SK-N-SH (cell line): Measurements from ENCODE around the gene NPC1L1. TPM values are rescaled to one million over a fixed set of nuclear protein-coding genes. Genes with fewer than 3 reads are reported as not detected.

ENCODE experiments used
- CTCF ChIA-PET: fragments of 300-600, 350-600 bp; formaldehyde crosslinking; extraction: SDS; loops from one replicate; lab custom pipeline; 2021; lab: Yijun Ruan, JAX
- POLR2A ChIA-PET: fragments of 350-600 bp; sonication (Branson Sonifier 250); formaldehyde crosslinking; extraction: SDS; loops from one replicate; lab custom pipeline; 2020; ENCODE audit warnings: antibody characterized with exemption, inconsistent platforms; lab: Yijun Ruan, JAX
- DNase-seq: peaks from one replicate; pipeline ENCODE4 v3.0.0; 2012
- H2AFZ ChIP-seq: fragments of 200-600 bp; sonication (generic); 2 replicates; pipeline ENCODE4 v1.8.1; 2016; ENCODE audit warnings: antibody characterized with exemption, mild to moderate bottlenecking, low read depth
- H3F3A ChIP-seq: fragments of 200-600 bp; sonication (generic); replicated peaks from 2 replicates; pipeline ENCODE3; 2016; ENCODE audit warnings: antibody characterized with exemption, mild to moderate bottlenecking; ENCODE audit not compliant: insufficient read depth
- H3K27ac ChIP-seq, 2 experiments: fragments of 200-500 bp in 1 of 2; fragments of 200-600 bp in 1 of 2; sonication (Bioruptor generic) in 1 of 2; sonication (generic), shearing (Covaris generic) in 1 of 2; 2 replicates each; pipeline versions ENCODE4 v1.5.1 to v1.6.1; 2014 to 2016; ENCODE audit warnings: low read depth in 2 of 2, inconsistent platforms in 1 of 2, low read length in 1 of 2, mild to moderate bottlenecking in 1 of 2, mixed read lengths in 1 of 2
- H3K27me3 ChIP-seq: fragments of 200-600 bp; sonication (generic), shearing (Covaris generic); 2 replicates; pipeline ENCODE4 v1.6.1; 2016; ENCODE audit warnings: mixed run types; ENCODE audit not compliant: insufficient read depth
- H3K36me3 ChIP-seq, 2 experiments: fragments of 200-500 bp in 1 of 2; fragments of 200-600 bp in 1 of 2; sonication (Bioruptor generic) in 1 of 2; sonication (generic) in 1 of 2; replicated peaks in 1 of 2; 2 replicates each; pipeline versions ENCODE3 to v1.5.1; 2014 to 2016; ENCODE audit warnings: low read length in 1 of 2, mild to moderate bottlenecking in 1 of 2; ENCODE audit not compliant: insufficient read depth in 2 of 2, control insufficient read depth in 1 of 2
- H3K4me1 ChIP-seq, 2 experiments: fragments of 200-500 bp in 1 of 2; fragments of 200-600 bp in 1 of 2; sonication (Bioruptor generic) in 1 of 2; sonication (generic), shearing (Covaris generic) in 1 of 2; 2 replicates each; pipeline versions ENCODE4 v1.5.1 to v1.6.1; 2014 to 2016; ENCODE audit warnings: low read depth in 1 of 2, low read length in 1 of 2, mixed run types in 1 of 2; ENCODE audit not compliant: insufficient read depth in 2 of 2, control insufficient read depth in 1 of 2
- H3K4me2 ChIP-seq: fragments of 200-600 bp; sonication (generic), shearing (Covaris generic); 2 replicates; pipeline ENCODE4 v1.6.1; 2017; ENCODE audit warnings: mixed run types
- H3K4me3 ChIP-seq, 2 experiments: fragments of 200-500 bp in 1 of 2; fragments of 200-600 bp in 1 of 2; sonication (Bioruptor generic) in 1 of 2; sonication (generic), shearing (Covaris generic) in 1 of 2; 2 replicates each; pipeline versions ENCODE4 v1.5.1 to v1.8.1; 2014 to 2016; ENCODE audit warnings: low read depth in 2 of 2, inconsistent platforms in 1 of 2, low read length in 1 of 2, mild to moderate bottlenecking in 1 of 2, mixed read lengths in 1 of 2, moderate library complexity in 1 of 2
- H3K79me2 ChIP-seq: fragments of 200-600 bp; sonication (generic); 2 replicates; pipeline ENCODE4 v1.8.1; 2017; ENCODE audit warnings: mild to moderate bottlenecking; ENCODE audit not compliant: insufficient read depth
- H3K9ac ChIP-seq: fragments of 200-600 bp; sonication (generic); 2 replicates; pipeline ENCODE4 v1.6.1; 2017; ENCODE audit warnings: mixed run types
- H3K9me2 ChIP-seq: fragments of 200-600 bp; sonication (generic); 2 replicates; pipeline ENCODE4 v1.6.1; 2017; ENCODE audit warnings: mixed run types
- H3K9me3 ChIP-seq: fragments of 200-600 bp; sonication (generic); 2 replicates; pipeline ENCODE4 v1.6.1; 2017; ENCODE audit warnings: mixed run types, mild to moderate bottlenecking, moderate library complexity
- H4K20me1 ChIP-seq: fragments of 200-600 bp; sonication (generic); 2 replicates; pipeline ENCODE4 v1.6.1; 2017; ENCODE audit warnings: mild to moderate bottlenecking, mixed run types; ENCODE audit not compliant: insufficient read depth
- ELF1 ChIP-seq: IDR thresholded peaks from 2 replicates; pipeline ENCODE4 v1.4.0; 2012
- EZH2phosphoT487 ChIP-seq: fragments of 200-600 bp; sonication (generic); IDR thresholded peaks from 2 replicates; pipeline ENCODE4 v1.6.1; 2017; ENCODE audit warnings: low read depth, mixed run types, mild to moderate bottlenecking, antibody characterized with exemption, moderate library complexity, borderline replicate concordance
- FOXM1 ChIP-seq: IDR thresholded peaks from 2 replicates; pipeline ENCODE4 v1.4.0; 2012; ENCODE audit warnings: low read depth, mild to moderate bottlenecking
- GABPA ChIP-seq: IDR thresholded peaks from 2 replicates; pipeline ENCODE4 v1.4.0; 2012; ENCODE audit warnings: low read depth, mild to moderate bottlenecking
- JUND ChIP-seq: IDR thresholded peaks from 2 replicates; pipeline ENCODE4 v1.4.0; 2012
- MEF2A ChIP-seq: IDR thresholded peaks from 2 replicates; pipeline ENCODE4 v1.4.0; 2012; ENCODE audit warnings: low read depth, borderline replicate concordance
- MXI1 ChIP-seq: IDR thresholded peaks from 2 replicates; pipeline ENCODE4 v1.6.1; 2012; ENCODE audit warnings: mild to moderate bottlenecking, low read depth, low read length, improper control_type of control experiment
- NFIC ChIP-seq: IDR thresholded peaks from 2 replicates; pipeline ENCODE4 v1.4.0; 2012; ENCODE audit warnings: borderline replicate concordance
- POLR2AphosphoS5 ChIP-seq: IDR thresholded peaks from 2 replicates; pipeline ENCODE4 v1.6.1; 2012; ENCODE audit warnings: low read depth, low read length
- RAD21 ChIP-seq: IDR thresholded peaks from 2 replicates; pipeline ENCODE4 v1.6.1; 2012; ENCODE audit warnings: mild to moderate bottlenecking, low read length
- RCOR1 ChIP-seq: fragments of 150-350 bp; IDR thresholded peaks from 2 replicates; pipeline ENCODE4 v1.6.1; 2017; ENCODE audit warnings: antibody characterized with exemption, low read length
- SIN3A ChIP-seq: IDR thresholded peaks from 2 replicates; pipeline ENCODE4 v1.6.1; 2012; ENCODE audit warnings: low read depth, mild to moderate bottlenecking, low read length, moderate library complexity, borderline replicate concordance
- SMC3 ChIP-seq: IDR thresholded peaks from 2 replicates; pipeline ENCODE4 v1.6.1; 2012; ENCODE audit warnings: low read depth, low read length, improper control_type of control experiment
- TAF1 ChIP-seq: IDR thresholded peaks from 2 replicates; pipeline ENCODE4 v1.6.1; 2012; ENCODE audit warnings: low read depth, mild to moderate bottlenecking, low read length, moderate library complexity, borderline replicate concordance
- TEAD4 ChIP-seq: IDR thresholded peaks from 2 replicates; pipeline ENCODE4 v1.4.0; 2012; ENCODE audit warnings: mild to moderate bottlenecking, borderline replicate concordance; ENCODE audit not compliant: insufficient read depth
- WGBS: methylation state at CpG from one replicate; pipeline ENCODE4 v1.1.6; 2017; ENCODE audit warnings: low lambda C conversion rate; 5-methylcytosine and 5-hydroxymethylcytosine counted together
- polyA plus RNA-seq, 3 experiments: library from polyadenylated mRNA; depleted of rRNA; stranded (reverse); fragments of >200 nt; gene quantifications; 2 replicates each; pipeline ENCODE4 v1.2.3, GENCODE V29; 2012
- TF ChIP-seq, protein P1 (sequence below): IDR thresholded peaks from 2 replicates; pipeline ENCODE4; 2012
- TF ChIP-seq, protein P2 (sequence below): IDR thresholded peaks from 2 replicates; pipeline ENCODE4 v1.6.1; 2012; ENCODE audit warnings: mild to moderate bottlenecking, low read depth, low read length, moderate library complexity
- TF ChIP-seq, protein P3 (sequence below): fragments of 200-600 bp; sonication (generic); IDR thresholded peaks from 2 replicates; pipeline ENCODE4 v1.6.1; 2017; ENCODE audit warnings: antibody characterized with exemption, mild to moderate bottlenecking, moderate library complexity

Gene NPC1L1
- polyA plus RNA-seq, 1 of the 3 experiments (the other 2 are of a cell fraction), result not detected

DNA sequence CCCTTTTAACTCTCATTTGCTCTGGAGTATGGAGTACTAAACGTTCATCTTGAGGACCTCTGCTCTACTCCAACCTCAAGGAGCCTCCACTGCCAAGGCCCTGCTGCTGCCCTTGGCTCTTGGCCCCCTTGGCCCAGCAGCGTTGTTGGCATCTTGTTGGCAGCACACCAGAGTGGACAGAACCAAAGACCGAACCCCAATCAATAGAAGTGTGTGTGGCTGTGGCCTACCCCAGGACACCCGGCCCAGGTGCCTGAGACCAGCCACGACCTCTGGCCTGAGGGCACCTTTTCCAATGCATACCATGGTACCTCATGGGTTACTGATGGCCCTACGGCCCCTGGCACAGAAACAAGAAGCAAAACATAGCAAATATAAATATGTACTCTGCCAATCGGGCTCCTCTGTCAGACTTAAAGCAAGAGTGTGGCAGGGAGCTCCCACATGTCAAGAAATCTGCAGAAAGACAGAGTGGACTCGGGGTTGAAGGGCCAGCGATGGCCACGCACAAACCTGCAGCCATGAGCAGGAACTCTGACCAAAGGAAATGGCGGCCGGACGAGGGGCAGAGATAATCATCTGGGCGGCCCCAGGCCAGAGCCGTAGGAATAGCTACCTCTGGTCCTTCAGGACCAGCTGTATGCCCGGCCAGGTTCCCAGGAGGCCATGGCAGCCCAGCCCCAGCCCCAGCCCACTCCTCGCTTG lies 2.9 kb downstream of the NPC1L1 start:
- Histone ChIP-seq H3K4me3 (no peak overlapping the region), H3F3A (no peaks in the 10 kb centered on the region), H3K9ac (no peak overlapping the region), H2AFZ (no peak overlapping the region)
- CTCF ChIA-PET, result interaction anchor here (1.3 to 5.3 kb wide), 3 partner anchors 10 to 105 kb away, joined by 3 to 34 read pairs (median 7); no protein-coding TSS in a partner anchor
- WGBS, result 65% methylated on average over 17 of the region's 17 CpGs
- TF ChIP-seq TAF1 (no peak), FOXM1 (no peak), EZH2phosphoT487 (no peak), MXI1 (no peak), RAD21 (no peak), SMC3 (no peak), TEAD4 (no peak), JUND (no peak), ELF1 (no peak), GABPA (no peak), POLR2AphosphoS5 (no peak), RCOR1 (no peak), MEF2A (no peak), NFIC (no peak), SIN3A (no peak)
- TF ChIP-seq, protein P1, sequence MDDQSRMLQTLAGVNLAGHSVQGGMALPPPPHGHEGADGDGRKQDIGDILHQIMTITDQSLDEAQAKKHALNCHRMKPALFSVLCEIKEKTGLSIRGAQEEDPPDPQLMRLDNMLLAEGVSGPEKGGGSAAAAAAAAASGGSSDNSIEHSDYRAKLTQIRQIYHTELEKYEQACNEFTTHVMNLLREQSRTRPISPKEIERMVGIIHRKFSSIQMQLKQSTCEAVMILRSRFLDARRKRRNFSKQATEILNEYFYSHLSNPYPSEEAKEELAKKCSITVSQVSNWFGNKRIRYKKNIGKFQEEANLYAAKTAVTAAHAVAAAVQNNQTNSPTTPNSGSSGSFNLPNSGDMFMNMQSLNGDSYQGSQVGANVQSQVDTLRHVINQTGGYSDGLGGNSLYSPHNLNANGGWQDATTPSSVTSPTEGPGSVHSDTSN, result no peak
- TF ChIP-seq, protein P2, sequence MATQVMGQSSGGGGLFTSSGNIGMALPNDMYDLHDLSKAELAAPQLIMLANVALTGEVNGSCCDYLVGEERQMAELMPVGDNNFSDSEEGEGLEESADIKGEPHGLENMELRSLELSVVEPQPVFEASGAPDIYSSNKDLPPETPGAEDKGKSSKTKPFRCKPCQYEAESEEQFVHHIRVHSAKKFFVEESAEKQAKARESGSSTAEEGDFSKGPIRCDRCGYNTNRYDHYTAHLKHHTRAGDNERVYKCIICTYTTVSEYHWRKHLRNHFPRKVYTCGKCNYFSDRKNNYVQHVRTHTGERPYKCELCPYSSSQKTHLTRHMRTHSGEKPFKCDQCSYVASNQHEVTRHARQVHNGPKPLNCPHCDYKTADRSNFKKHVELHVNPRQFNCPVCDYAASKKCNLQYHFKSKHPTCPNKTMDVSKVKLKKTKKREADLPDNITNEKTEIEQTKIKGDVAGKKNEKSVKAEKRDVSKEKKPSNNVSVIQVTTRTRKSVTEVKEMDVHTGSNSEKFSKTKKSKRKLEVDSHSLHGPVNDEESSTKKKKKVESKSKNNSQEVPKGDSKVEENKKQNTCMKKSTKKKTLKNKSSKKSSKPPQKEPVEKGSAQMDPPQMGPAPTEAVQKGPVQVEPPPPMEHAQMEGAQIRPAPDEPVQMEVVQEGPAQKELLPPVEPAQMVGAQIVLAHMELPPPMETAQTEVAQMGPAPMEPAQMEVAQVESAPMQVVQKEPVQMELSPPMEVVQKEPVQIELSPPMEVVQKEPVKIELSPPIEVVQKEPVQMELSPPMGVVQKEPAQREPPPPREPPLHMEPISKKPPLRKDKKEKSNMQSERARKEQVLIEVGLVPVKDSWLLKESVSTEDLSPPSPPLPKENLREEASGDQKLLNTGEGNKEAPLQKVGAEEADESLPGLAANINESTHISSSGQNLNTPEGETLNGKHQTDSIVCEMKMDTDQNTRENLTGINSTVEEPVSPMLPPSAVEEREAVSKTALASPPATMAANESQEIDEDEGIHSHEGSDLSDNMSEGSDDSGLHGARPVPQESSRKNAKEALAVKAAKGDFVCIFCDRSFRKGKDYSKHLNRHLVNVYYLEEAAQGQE, result no peak
- TF ChIP-seq, protein P3, sequence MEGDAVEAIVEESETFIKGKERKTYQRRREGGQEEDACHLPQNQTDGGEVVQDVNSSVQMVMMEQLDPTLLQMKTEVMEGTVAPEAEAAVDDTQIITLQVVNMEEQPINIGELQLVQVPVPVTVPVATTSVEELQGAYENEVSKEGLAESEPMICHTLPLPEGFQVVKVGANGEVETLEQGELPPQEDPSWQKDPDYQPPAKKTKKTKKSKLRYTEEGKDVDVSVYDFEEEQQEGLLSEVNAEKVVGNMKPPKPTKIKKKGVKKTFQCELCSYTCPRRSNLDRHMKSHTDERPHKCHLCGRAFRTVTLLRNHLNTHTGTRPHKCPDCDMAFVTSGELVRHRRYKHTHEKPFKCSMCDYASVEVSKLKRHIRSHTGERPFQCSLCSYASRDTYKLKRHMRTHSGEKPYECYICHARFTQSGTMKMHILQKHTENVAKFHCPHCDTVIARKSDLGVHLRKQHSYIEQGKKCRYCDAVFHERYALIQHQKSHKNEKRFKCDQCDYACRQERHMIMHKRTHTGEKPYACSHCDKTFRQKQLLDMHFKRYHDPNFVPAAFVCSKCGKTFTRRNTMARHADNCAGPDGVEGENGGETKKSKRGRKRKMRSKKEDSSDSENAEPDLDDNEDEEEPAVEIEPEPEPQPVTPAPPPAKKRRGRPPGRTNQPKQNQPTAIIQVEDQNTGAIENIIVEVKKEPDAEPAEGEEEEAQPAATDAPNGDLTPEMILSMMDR, result no peak
- TF ChIP-seq, all 33 proteins: peak for 0
- H3K27me3 ChIP-seq, result no peaks in the 10 kb centered on the region
- no peaks in the 10 kb centered on the region for H4K20me1 ChIP-seq
- H3K9me3 ChIP-seq, result no peaks in the 10 kb centered on the region
- no peak overlapping the region for H3K4me2 ChIP-seq
- no peaks in the 10 kb centered on the region for H3K36me3 ChIP-seq
- POLR2A ChIA-PET, result interaction anchor here (1.4 kb wide), 1 partner anchor 47 kb away, joined by 3 read pairs; the partner anchor contains the start of gene NUDCD3
- H3K27ac ChIP-seq, result no peak overlapping the region
- peaks cover 0 to 16% of the 10 kb centered on the region in 2 experiments; a peak in 1 of 4 replicates for H3K4me1 ChIP-seq
- H3K9me2 ChIP-seq, result no peaks in the 10 kb centered on the region
- DNase-seq, result peak; percentile 13
- H3K79me2 ChIP-seq, result no peaks in the 10 kb centered on the region
